ENCODE measurements around the gene ZFAND3. TPM values are rescaled to one million over a fixed set of nuclear protein-coding genes. Genes with fewer than 3 reads are reported as not detected.

The ZFAND3 gene
- polyA plus RNA-seq, 1 donor from 2014 or later = 19.7 TPM

DNA sequence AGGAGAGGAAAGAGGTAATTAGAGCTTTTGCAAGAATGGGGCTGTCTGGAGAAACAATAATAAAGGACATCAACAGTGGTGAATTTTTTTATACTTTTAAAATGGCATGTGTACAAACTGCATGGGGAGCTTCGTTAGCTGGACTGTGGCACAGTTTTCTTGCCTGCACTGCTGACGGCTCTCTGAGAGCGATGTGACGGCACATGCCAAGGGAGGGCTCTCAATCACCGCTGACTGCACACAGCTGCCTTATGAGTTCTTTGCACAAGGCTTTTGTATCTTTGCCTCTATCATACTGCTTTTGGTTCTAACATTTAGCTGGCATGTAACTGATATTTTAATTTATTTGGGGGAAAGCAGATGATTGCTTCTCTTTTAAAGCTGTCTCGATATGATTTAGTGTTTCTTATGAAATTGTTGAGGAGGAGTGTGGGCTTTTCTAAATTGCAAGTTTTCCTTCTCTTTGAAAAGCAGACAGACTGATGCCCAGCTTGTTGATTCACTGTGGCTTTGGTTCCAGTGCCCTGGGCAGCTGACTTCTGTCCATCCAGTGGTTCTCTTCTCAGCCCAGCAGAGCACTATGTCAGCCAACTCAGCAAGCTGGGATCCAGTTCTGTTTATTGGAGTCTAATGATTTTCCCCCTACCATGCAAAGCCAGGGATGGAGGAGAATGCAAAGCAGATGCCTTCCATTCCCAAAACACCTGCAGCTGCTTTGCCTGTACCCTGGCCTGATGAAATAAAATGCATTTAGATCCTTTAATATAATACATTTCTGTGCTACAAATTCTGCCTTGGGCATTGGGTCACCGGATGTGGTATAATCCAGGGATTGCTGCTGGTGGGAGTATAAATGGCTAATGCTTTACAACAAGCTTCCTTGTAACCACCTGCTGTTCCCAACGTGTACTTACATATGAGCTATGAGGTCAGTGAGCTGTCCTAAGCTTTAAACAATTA, 323.9 kb downstream of the ZFAND3 start:
- no peaks in the 10 kb centered on the region for H3K27me3 ChIP-seq (ENCODE audit: insufficient read depth, low read depth, low read length)
- no peaks in the 10 kb centered on the region for H3K36me3 ChIP-seq (ENCODE audit: insufficient read depth, low read length)
- H3K27ac ChIP-seq (ENCODE audit: low read length) = no peak overlapping the region
- no peaks in the 10 kb centered on the region for H3K9me2 ChIP-seq (ENCODE audit: insufficient read depth, low read length)
- no peaks in the 10 kb centered on the region for H3K79me2 ChIP-seq (replicated peaks; ENCODE audit: insufficient read depth, low read length)
- TF ChIP-seq, protein P1, sequence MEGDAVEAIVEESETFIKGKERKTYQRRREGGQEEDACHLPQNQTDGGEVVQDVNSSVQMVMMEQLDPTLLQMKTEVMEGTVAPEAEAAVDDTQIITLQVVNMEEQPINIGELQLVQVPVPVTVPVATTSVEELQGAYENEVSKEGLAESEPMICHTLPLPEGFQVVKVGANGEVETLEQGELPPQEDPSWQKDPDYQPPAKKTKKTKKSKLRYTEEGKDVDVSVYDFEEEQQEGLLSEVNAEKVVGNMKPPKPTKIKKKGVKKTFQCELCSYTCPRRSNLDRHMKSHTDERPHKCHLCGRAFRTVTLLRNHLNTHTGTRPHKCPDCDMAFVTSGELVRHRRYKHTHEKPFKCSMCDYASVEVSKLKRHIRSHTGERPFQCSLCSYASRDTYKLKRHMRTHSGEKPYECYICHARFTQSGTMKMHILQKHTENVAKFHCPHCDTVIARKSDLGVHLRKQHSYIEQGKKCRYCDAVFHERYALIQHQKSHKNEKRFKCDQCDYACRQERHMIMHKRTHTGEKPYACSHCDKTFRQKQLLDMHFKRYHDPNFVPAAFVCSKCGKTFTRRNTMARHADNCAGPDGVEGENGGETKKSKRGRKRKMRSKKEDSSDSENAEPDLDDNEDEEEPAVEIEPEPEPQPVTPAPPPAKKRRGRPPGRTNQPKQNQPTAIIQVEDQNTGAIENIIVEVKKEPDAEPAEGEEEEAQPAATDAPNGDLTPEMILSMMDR (IDR thresholded peaks at IDR 0.05; ENCODE audit: poor library complexity, severe bottlenecking) = peak; percentile 23
- no peak for TF ChIP-seq EZH2 (IDR thresholded peaks at IDR 0.05; ENCODE audit: borderline replicate concordance, insufficient read depth, low read length, poor library complexity, severe bottlenecking)
- TF ChIP-seq TAF1 (IDR thresholded peaks at IDR 0.05; ENCODE audit: low read depth) = no peak
- TF ChIP-seq POLR2AphosphoS5 (IDR thresholded peaks at IDR 0.05) = peak; percentile 39
- peak; percentile 54 for TF ChIP-seq RAD21 (conservative IDR thresholded peaks at IDR 0.05)
- peak; percentile 37 for TF ChIP-seq EP300 (conservative IDR thresholded peaks at IDR 0.05; ENCODE audit: poor library complexity, severe bottlenecking)
- peak; percentile 30 for TF ChIP-seq SMC3 (conservative IDR thresholded peaks at IDR 0.05; ENCODE audit: poor library complexity)
- H3K4me3 ChIP-seq (ENCODE audit: low read length) = peak overlapping the region; percentile 26
- no peaks in the 10 kb centered on the region for H3F3A ChIP-seq (ENCODE audit: insufficient read depth, low read length, poor library complexity, severe bottlenecking)
- H3K9ac ChIP-seq (ENCODE audit: low read length) = no peak overlapping the region
- H2AFZ ChIP-seq (ENCODE audit: low read depth, low read length) = no peak overlapping the region
- H3K4me2 ChIP-seq (ENCODE audit: low read length) = no peak overlapping the region
- no peaks in the 10 kb centered on the region for H3K9me3 ChIP-seq (ENCODE audit: low read length)
- no peaks in the 10 kb centered on the region for H4K20me1 ChIP-seq (ENCODE audit: insufficient read depth)

DNA sequence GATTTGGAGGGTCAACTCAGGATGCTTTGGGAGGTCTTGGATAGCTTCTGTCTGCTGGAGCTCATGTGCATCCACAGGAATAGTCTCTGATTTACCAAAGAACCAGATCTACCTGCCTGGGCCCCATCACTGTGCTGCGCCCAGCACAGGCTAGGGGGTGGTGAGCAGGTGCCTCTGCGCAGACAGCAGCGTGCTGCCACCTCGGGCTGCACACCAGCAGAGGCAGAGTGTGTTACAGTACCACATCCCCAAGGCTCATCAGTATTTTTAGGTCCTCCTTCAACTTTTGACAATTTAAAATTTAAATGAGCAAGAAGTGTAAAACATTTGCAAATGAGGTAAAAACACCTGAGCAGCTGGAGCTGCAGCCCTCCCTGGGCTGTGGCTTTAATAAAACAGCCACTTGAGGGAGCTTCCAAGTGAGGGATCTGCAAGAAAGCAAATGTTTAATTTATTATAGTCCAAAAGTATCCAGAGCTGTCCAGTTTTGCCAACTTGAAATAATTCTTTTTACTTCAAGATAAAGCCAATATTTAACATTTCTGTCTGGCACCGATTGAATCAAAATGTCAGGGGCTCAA, 324.9 kb downstream of the ZFAND3 start:
- no peak overlapping the region for H3K4me3 ChIP-seq (ENCODE audit: low read length)
- H4K20me1 ChIP-seq (ENCODE audit: insufficient read depth) = no peaks in the 10 kb centered on the region
- H3K9me2 ChIP-seq (ENCODE audit: insufficient read depth, low read length) = no peaks in the 10 kb centered on the region
- H3F3A ChIP-seq (ENCODE audit: insufficient read depth, low read length, poor library complexity, severe bottlenecking) = no peaks in the 10 kb centered on the region
- TF ChIP-seq MXI1 (conservative IDR thresholded peaks at IDR 0.05; ENCODE audit: poor library complexity, severe bottlenecking) = no peak
- no peak for TF ChIP-seq TAF1 (IDR thresholded peaks at IDR 0.05; ENCODE audit: low read depth)
- TF ChIP-seq, protein P2, sequence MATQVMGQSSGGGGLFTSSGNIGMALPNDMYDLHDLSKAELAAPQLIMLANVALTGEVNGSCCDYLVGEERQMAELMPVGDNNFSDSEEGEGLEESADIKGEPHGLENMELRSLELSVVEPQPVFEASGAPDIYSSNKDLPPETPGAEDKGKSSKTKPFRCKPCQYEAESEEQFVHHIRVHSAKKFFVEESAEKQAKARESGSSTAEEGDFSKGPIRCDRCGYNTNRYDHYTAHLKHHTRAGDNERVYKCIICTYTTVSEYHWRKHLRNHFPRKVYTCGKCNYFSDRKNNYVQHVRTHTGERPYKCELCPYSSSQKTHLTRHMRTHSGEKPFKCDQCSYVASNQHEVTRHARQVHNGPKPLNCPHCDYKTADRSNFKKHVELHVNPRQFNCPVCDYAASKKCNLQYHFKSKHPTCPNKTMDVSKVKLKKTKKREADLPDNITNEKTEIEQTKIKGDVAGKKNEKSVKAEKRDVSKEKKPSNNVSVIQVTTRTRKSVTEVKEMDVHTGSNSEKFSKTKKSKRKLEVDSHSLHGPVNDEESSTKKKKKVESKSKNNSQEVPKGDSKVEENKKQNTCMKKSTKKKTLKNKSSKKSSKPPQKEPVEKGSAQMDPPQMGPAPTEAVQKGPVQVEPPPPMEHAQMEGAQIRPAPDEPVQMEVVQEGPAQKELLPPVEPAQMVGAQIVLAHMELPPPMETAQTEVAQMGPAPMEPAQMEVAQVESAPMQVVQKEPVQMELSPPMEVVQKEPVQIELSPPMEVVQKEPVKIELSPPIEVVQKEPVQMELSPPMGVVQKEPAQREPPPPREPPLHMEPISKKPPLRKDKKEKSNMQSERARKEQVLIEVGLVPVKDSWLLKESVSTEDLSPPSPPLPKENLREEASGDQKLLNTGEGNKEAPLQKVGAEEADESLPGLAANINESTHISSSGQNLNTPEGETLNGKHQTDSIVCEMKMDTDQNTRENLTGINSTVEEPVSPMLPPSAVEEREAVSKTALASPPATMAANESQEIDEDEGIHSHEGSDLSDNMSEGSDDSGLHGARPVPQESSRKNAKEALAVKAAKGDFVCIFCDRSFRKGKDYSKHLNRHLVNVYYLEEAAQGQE (IDR thresholded peaks at IDR 0.05; ENCODE audit: borderline replicate concordance) = no peak
- TF ChIP-seq POLR2AphosphoS5 (IDR thresholded peaks at IDR 0.05) = no peak
- no peak for TF ChIP-seq SMC3 (conservative IDR thresholded peaks at IDR 0.05; ENCODE audit: poor library complexity)
- TF ChIP-seq, protein P1 (IDR thresholded peaks at IDR 0.05; ENCODE audit: poor library complexity, severe bottlenecking) = no peak
- no peak for TF ChIP-seq RAD21 (conservative IDR thresholded peaks at IDR 0.05)
- no peak for TF ChIP-seq EP300 (conservative IDR thresholded peaks at IDR 0.05; ENCODE audit: poor library complexity, severe bottlenecking)
- no peak for TF ChIP-seq EZH2 (IDR thresholded peaks at IDR 0.05; ENCODE audit: borderline replicate concordance, insufficient read depth, low read length, poor library complexity, severe bottlenecking)
- H3K9me3 ChIP-seq (ENCODE audit: low read length) = no peaks in the 10 kb centered on the region
- H3K36me3 ChIP-seq (ENCODE audit: insufficient read depth, low read length) = no peaks in the 10 kb centered on the region
- no peak overlapping the region for H3K4me2 ChIP-seq (ENCODE audit: low read length)
- no peak overlapping the region for H2AFZ ChIP-seq (ENCODE audit: low read depth, low read length)
- H3K27me3 ChIP-seq (ENCODE audit: insufficient read depth, low read depth, low read length) = no peaks in the 10 kb centered on the region
- no peak overlapping the region for H3K9ac ChIP-seq (ENCODE audit: low read length)
- H3K27ac ChIP-seq (ENCODE audit: low read length) = no peak overlapping the region
- no peaks in the 10 kb centered on the region for H3K79me2 ChIP-seq (replicated peaks; ENCODE audit: insufficient read depth, low read length)

Data from neural cell (in vitro differentiated cells).